HG03558 (cell line): ENCODE data around the gene UTP3.
"Not testable (repeated sequence)": the region's sequence is repeated elsewhere in the genome, so short reads cannot be mapped to it uniquely, and the experiment has no call there.

ENCODE experiments used
- ATAC-seq: cut with Tn5 transposase; IDR thresholded peaks from one replicate; pipeline ENCODE4 v1.9.1; 2021; ENCODE audit warnings: moderate number of reproducible peaks; ENCODE audit not compliant: unreplicated experiment; ENCODE audit errors: extremely low read depth

The UTP3 gene

GRCh38 chr4:70687821-70688794 lies at the start of gene UTP3:
UTP3 (plus strand) TSS chr4:70688532; CDS start chr4:70688678, 146 bp downstream.
- ATAC-seq, result peak; percentile 88

- no peak for ATAC-seq
Observed at GRCh38 chr4:70640192-70640591, 48.1 kb upstream of the UTP3 start.

- not testable (repeated sequence) for ATAC-seq
Observed at GRCh38 chr4:70650741-70651140, 37.6 kb upstream of the UTP3 start.

GRCh38 chr4:70651864-70652506 lies 36.3 kb upstream of the UTP3 start:
- no peak for ATAC-seq

- ATAC-seq, result no peak
Observed at GRCh38 chr4:70654605-70655011, 33.7 kb upstream of the UTP3 start.

GRCh38 chr4:70657326-70657725 lies 31.0 kb upstream of the UTP3 start:
- no peak for ATAC-seq

- no peak for ATAC-seq
Observed at GRCh38 chr4:70658418-70658817, 29.9 kb upstream of the UTP3 start.

- ATAC-seq, result no peak
Observed at GRCh38 chr4:70660106-70660505, 28.2 kb upstream of the UTP3 start.

GRCh38 chr4:70661309-70661922 lies 26.9 kb upstream of the UTP3 start:
- peak; percentile 82 for ATAC-seq

GRCh38 chr4:70666369-70666768 lies 22.0 kb upstream of the UTP3 start, which contains the start of gene JCHAIN:
JCHAIN (minus strand) TSS chr4:70666508; CDS start chr4:70666490, 18 bp downstream.
- ATAC-seq, result peak; percentile 36

GRCh38 chr4:70667740-70668535 lies 20.4 kb upstream of the UTP3 start:
- ATAC-seq, result no peak

GRCh38 chr4:70670332-70671014 lies 17.9 kb upstream of the UTP3 start:
- ATAC-seq, result no peak

GRCh38 chr4:70671091-70671490 lies 17.2 kb upstream of the UTP3 start:
- no peak for ATAC-seq

GRCh38 chr4:70674191-70674590 lies 14.1 kb upstream of the UTP3 start:
- no peak for ATAC-seq

- ATAC-seq, result no peak
Observed at GRCh38 chr4:70674731-70675130, 13.6 kb upstream of the UTP3 start.

- ATAC-seq, result no peak
Observed at GRCh38 chr4:70676554-70677090, 11.7 kb upstream of the UTP3 start.

- ATAC-seq, result peak; percentile 72
Observed at GRCh38 chr4:70678383-70678999, 9.8 kb upstream of the UTP3 start.

GRCh38 chr4:70680934-70681333 lies 7.4 kb upstream of the UTP3 start:
- ATAC-seq, result no peak

- ATAC-seq, result no peak
Observed at GRCh38 chr4:70681704-70682103, 6.6 kb upstream of the UTP3 start.
